Loucy (cell line): ENCODE results near the gene LIN52.

ENCODE experiments used
- EZH2phosphoT487 ChIP-seq: fragments of 200-600 bp; IDR thresholded peaks from 2 replicates; pipeline ENCODE4 v1.6.1; 2018; ENCODE audit warnings: antibody characterized with exemption, mild to moderate bottlenecking, moderate library complexity, borderline replicate concordance
- TF ChIP-seq, protein P1 (sequence below): fragments of 200-600 bp; sonication (generic); conservative IDR thresholded peaks from 2 replicates; pipeline ENCODE4 v1.5.1; 2014; ENCODE audit warnings: mild to moderate bottlenecking, antibody characterized with exemption, low read length

DNA sequence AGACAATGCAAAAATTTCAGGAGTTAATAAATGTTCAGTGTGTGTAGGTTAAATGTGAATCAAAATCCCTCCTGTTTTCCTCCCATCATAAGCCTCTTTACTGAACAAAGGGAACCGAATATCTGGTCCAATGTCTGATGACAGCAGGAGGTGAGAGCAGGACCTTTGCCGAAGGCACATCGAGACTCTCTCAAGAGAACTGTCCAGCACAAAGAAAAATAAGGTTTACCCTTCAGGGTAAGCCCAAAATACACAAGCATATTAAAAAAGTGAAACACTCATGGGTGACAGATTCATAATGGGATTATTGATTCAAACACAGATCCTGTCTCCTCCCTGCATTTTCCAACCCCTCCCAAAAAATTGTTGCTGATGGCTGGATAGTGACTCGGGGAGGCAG is 150.3 kb downstream of the LIN52 start:
- TF ChIP-seq EZH2phosphoT487, result no peak
- TF ChIP-seq, protein P1, sequence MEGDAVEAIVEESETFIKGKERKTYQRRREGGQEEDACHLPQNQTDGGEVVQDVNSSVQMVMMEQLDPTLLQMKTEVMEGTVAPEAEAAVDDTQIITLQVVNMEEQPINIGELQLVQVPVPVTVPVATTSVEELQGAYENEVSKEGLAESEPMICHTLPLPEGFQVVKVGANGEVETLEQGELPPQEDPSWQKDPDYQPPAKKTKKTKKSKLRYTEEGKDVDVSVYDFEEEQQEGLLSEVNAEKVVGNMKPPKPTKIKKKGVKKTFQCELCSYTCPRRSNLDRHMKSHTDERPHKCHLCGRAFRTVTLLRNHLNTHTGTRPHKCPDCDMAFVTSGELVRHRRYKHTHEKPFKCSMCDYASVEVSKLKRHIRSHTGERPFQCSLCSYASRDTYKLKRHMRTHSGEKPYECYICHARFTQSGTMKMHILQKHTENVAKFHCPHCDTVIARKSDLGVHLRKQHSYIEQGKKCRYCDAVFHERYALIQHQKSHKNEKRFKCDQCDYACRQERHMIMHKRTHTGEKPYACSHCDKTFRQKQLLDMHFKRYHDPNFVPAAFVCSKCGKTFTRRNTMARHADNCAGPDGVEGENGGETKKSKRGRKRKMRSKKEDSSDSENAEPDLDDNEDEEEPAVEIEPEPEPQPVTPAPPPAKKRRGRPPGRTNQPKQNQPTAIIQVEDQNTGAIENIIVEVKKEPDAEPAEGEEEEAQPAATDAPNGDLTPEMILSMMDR, result no peak
